K562 (cell line): ENCODE data around the gene ZFYVE27. TPM values are rescaled to one million over a fixed set of nuclear protein-coding genes. Genes with fewer than 3 reads are reported as not detected.

Source experiments
- ARHGAP35 ChIP-seq: fragments of 450-650 bp; IDR thresholded peaks from 2 replicates; pipeline ENCODE4 v1.6.1; 2018; ENCODE audit not compliant: partially characterized antibody
- ATF1 ChIP-seq, 2 experiments: fragments of 450-650 bp in 1 of 2; IDR thresholded peaks; 2 replicates each; pipeline ENCODE4 v1.6.1; 2016; ENCODE audit warnings: missing compliant biosample characterization in 1 of 2, missing genetic modification characterization in 1 of 2
- BACH1 ChIP-seq: fragments of 200-800 bp; sonication (Bioruptor generic); IDR thresholded peaks from 2 replicates; pipeline ENCODE4 v1.6.1; 2016; ENCODE audit warnings: missing genetic modification characterization, missing compliant biosample characterization
- BCLAF1 ChIP-seq, 2 experiments: fragments of 450-650 bp in 1 of 2; IDR thresholded peaks; 2 replicates each; pipeline ENCODE4 v1.6.1; 2011 to 2017; ENCODE audit warnings: low read depth in 2 of 2, antibody characterized with exemption in 1 of 2, borderline replicate concordance in 1 of 2, low read length in 1 of 2, mild to moderate bottlenecking in 1 of 2, mixed read lengths in 1 of 2; ENCODE audit not compliant: control insufficient read depth in 1 of 2
- CBFA2T3 ChIP-seq: fragments of 450-650 bp; IDR thresholded peaks from 2 replicates; pipeline ENCODE4 v1.6.1; 2017
- GATA2 ChIP-seq: sonication (generic); formaldehyde crosslinking; IDR thresholded peaks from 2 replicates; pipeline ENCODE4 v1.4.0; 2020; ENCODE audit warnings: mild to moderate bottlenecking, missing genetic modification reagents
- MNT ChIP-seq, 2 experiments: fragments of 450-650 bp; conservative IDR thresholded peaks; 2 replicates each; pipeline ENCODE4 v1.6.1; 2017; ENCODE audit warnings: mild to moderate bottlenecking in 2 of 2, moderate library complexity in 2 of 2
- MTA3 ChIP-seq: fragments of 450-650 bp; formaldehyde crosslinking; IDR thresholded peaks from 2 replicates; pipeline ENCODE4 v1.6.1; 2017; ENCODE audit warnings: mild to moderate bottlenecking, borderline replicate concordance
- TCF15 ChIP-seq: fragments of 250-450 bp; sonication (Bioruptor Pico); IDR thresholded peaks from 2 replicates; pipeline ENCODE4 v1.8.0; 2022; ENCODE audit warnings: moderate library complexity, mild to moderate bottlenecking, inconsistent platforms
- TRIM24 ChIP-seq, 2 experiments: fragments of 450-650 bp; IDR thresholded peaks; 2 replicates each; pipeline ENCODE4 v1.6.1; 2016
- ZEB2 ChIP-seq: fragments of 450-650 bp; IDR thresholded peaks from 2 replicates; pipeline ENCODE4 v1.6.1; 2016
- ZNF740 ChIP-seq, 3 experiments: fragments of 200-800 bp in 1 of 3; sonication (Bioruptor generic) in 1 of 3; sonication (generic) in 1 of 3; formaldehyde crosslinking in 1 of 3; IDR thresholded peaks; 2 replicates each; pipeline versions ENCODE4 v1.6.1 to v1.8.0; 2016 to 2022; ENCODE audit warnings: mild to moderate bottlenecking in 2 of 3, missing compliant biosample characterization in 2 of 3, missing genetic modification characterization in 2 of 3, missing genetic modification reagents in 1 of 3
- polyA plus RNA-seq, 8 experiments: library from polyadenylated mRNA; depleted of rRNA in 4 of 8; stranded (reverse) in 5 of 8; unstranded in 3 of 8; fragments of >200 nt; fragmentation: Nextera tagmentation in 2 of 8; fragmentation: Illumina TruSeq in 1 of 8; extraction: Ambion mirVana in 2 of 8; extraction: Trizol in 1 of 8; gene quantifications; 2 replicates each; pipeline versions ENCODE4 v1.2.1 to v1.2.3, GENCODE V29; 2011 to 2014; ENCODE audit warnings: inconsistent platforms in 1 of 8, missing spikeins in 1 of 8
- total RNA-seq, 7 experiments: library from RNA; depleted of rRNA in 6 of 7; stranded (reverse); fragments of >200 nt in 6 of 7; fragmentation: Illumina TruSeq in 2 of 7; extraction: Trizol in 2 of 7; gene quantifications; 2 replicates each; pipeline versions ENCODE4 v1.2.1 to v1.2.3, GENCODE V29; 2011 to 2021; ENCODE audit warnings: low replicate concordance in 1 of 7
- TF ChIP-seq, protein P1 (sequence below): fragments of 250-450 bp; sonication (Bioruptor Pico); IDR thresholded peaks from 2 replicates; pipeline ENCODE4 v1.6.1; 2021; ENCODE audit warnings: mild to moderate bottlenecking
- TF ChIP-seq, protein P2 (sequence below): fragments of 250-450 bp; sonication (Bioruptor Pico); IDR thresholded peaks from 2 replicates; pipeline ENCODE4 v1.5.0; 2020; ENCODE audit warnings: mild to moderate bottlenecking

ZFYVE27 gene
- total and polyA plus RNA-seq, 9 of the 15 experiments (the other 6 are each of a cell fraction or from before 2014, with no cell fraction given) = 0.81 to 21.9 (median 15.3) TPM

- no peak for TF ChIP-seq ZNF740 (CRISPR knock-in tag; IDR thresholded peaks at IDR 0.05)
- no peak for TF ChIP-seq ZNF740 (tag; IDR thresholded peaks at IDR 0.05)
- peak; percentile 59; the same call in 1 of the 2 replicates for TF ChIP-seq ZEB2
- TF ChIP-seq MTA3 = no peak
- no peak for TF ChIP-seq MNT (conservative IDR thresholded peaks at IDR 0.05)
- TF ChIP-seq TRIM24 (IDR thresholded peaks at IDR 0.05) = peak in 1 of 2 experiments; percentile 30; a peak in 1 of 4 replicates
- no peak for TF ChIP-seq ATF1 (CRISPR knock-in tag; IDR thresholded peaks at IDR 0.05)
- no peak for TF ChIP-seq ATF1 (tag; IDR thresholded peaks at IDR 0.05)
- no peak for TF ChIP-seq ARHGAP35
- TF ChIP-seq TCF15 (CRISPR knock-in tag) = no peak
- peak; percentile 93 for TF ChIP-seq CBFA2T3
- no peak for TF ChIP-seq BACH1 (tag)
- TF ChIP-seq, protein P1, sequence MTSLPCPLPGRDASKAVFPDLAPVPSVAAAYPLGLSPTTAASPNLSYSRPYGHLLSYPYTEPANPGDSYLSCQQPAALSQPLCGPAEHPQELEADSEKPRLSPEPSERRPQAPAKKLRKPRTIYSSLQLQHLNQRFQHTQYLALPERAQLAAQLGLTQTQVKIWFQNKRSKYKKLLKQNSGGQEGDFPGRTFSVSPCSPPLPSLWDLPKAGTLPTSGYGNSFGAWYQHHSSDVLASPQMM (CRISPR knock-in tag) = no peak
- TF ChIP-seq GATA2 = peak; percentile 76
- TF ChIP-seq, protein P2, sequence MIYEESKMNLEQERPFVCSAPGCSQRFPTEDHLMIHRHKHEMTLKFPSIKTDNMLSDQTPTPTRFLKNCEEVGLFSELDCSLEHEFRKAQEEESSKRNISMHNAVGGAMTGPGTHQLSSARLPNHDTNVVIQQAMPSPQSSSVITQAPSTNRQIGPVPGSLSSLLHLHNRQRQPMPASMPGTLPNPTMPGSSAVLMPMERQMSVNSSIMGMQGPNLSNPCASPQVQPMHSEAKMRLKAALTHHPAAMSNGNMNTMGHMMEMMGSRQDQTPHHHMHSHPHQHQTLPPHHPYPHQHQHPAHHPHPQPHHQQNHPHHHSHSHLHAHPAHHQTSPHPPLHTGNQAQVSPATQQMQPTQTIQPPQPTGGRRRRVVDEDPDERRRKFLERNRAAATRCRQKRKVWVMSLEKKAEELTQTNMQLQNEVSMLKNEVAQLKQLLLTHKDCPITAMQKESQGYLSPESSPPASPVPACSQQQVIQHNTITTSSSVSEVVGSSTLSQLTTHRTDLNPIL = no peak
- no peak for TF ChIP-seq BCLAF1 (IDR thresholded peaks at IDR 0.05; ENCODE audit: borderline replicate concordance in 1 of 2, control insufficient read depth in 1 of 2, low read depth in 2 of 2, low read length in 1 of 2)
These were observed 35.2 kb downstream of the ZFYVE27 start, which contains the start of gene SFRP5 (continued) for GRCh38 chr10:97771913-97772823.
